Mesenchymal stem cell (in vitro differentiated cells and primary cell): Measurements from ENCODE around the gene ZNF346.
A peak's percentile ranks its signal among the peaks of the same experiment; 100 is the strongest.

ENCODE experiments used
- DNase-seq: peaks from one replicate; pipeline ENCODE4 v3.0.0-alpha.2; 2013
- H2AFZ ChIP-seq: one replicate; pipeline ENCODE4 v1.6.1; 2013; ENCODE audit warnings: low read depth, mild to moderate bottlenecking, control low read depth, inconsistent platforms, low read length, moderate library complexity
- H2AK5ac ChIP-seq: 2 replicates; pipeline ENCODE4 v1.6.1; 2013; ENCODE audit warnings: low read length, moderate library complexity, mild to moderate bottlenecking, inconsistent platforms; ENCODE audit not compliant: severe bottlenecking
- H2BK120ac ChIP-seq: one replicate; pipeline ENCODE4 v1.6.1; 2013; ENCODE audit warnings: low read depth, mild to moderate bottlenecking, inconsistent platforms, low read length, moderate library complexity
- H2BK12ac ChIP-seq, 2 experiments: one replicate each; pipeline ENCODE4 v1.6.1; 2013; ENCODE audit warnings: inconsistent platforms in 2 of 2, low read length in 2 of 2, mild to moderate bottlenecking in 2 of 2, moderate library complexity in 2 of 2, control low read depth in 1 of 2
- H2BK15ac ChIP-seq: one replicate; pipeline ENCODE4 v1.6.1; 2013; ENCODE audit warnings: mild to moderate bottlenecking, low read depth, inconsistent platforms; ENCODE audit not compliant: poor library complexity, severe bottlenecking
- H2BK5ac ChIP-seq: 2 replicates; pipeline ENCODE4 v1.6.1; 2013; ENCODE audit warnings: low read depth, mild to moderate bottlenecking, low read length, control low read depth, inconsistent platforms; ENCODE audit not compliant: poor library complexity, severe bottlenecking
- H3K14ac ChIP-seq, 2 experiments: one replicate each; pipeline ENCODE4 v1.6.1; 2013; ENCODE audit warnings: inconsistent platforms in 2 of 2, low read length in 2 of 2, control low read depth in 1 of 2, mild to moderate bottlenecking in 1 of 2, moderate library complexity in 1 of 2
- H3K18ac ChIP-seq, 2 experiments: one replicate each; pipeline ENCODE4 v1.6.1; 2013; ENCODE audit warnings: inconsistent platforms in 2 of 2, low read length in 2 of 2, control low read depth in 1 of 2, low read depth in 1 of 2, mild to moderate bottlenecking in 1 of 2
- H3K23ac ChIP-seq, 2 experiments: one replicate each; pipeline ENCODE4 v1.6.1; 2013; ENCODE audit warnings: inconsistent platforms in 2 of 2, low read length in 2 of 2, mild to moderate bottlenecking in 2 of 2, moderate library complexity in 2 of 2, control low read depth in 1 of 2
- H3K27ac ChIP-seq: 2 replicates; pipeline ENCODE4 v1.5.1; 2013; ENCODE audit warnings: mild to moderate bottlenecking, moderate library complexity, low read length, control low read depth, inconsistent platforms; ENCODE audit not compliant: poor library complexity, severe bottlenecking
- H3K27me3 ChIP-seq, 2 experiments: 2 replicates each; pipeline versions ENCODE4 v1.6.1 to v1.7.0; 2013; ENCODE audit warnings: low read length in 2 of 2, mild to moderate bottlenecking in 2 of 2, moderate library complexity in 2 of 2, control low read depth in 1 of 2, inconsistent platforms in 1 of 2; ENCODE audit not compliant: control insufficient read depth in 1 of 2, insufficient read depth in 1 of 2
- H3K36me3 ChIP-seq, 2 experiments: 2 replicates each; pipeline versions ENCODE4 v1.6.1 to v1.7.0; 2013; ENCODE audit warnings: low read length in 2 of 2, control low read depth in 1 of 2, inconsistent platforms in 1 of 2, low read depth in 1 of 2, mild to moderate bottlenecking in 1 of 2; ENCODE audit not compliant: insufficient read depth in 2 of 2, control insufficient read depth in 1 of 2
- H3K4ac ChIP-seq, 2 experiments: one replicate each; pipeline ENCODE4 v1.6.1; 2013; ENCODE audit warnings: inconsistent platforms in 2 of 2, low read length in 2 of 2, mild to moderate bottlenecking in 2 of 2, moderate library complexity in 2 of 2, control low read depth in 1 of 2, low read depth in 1 of 2
- H3K4me1 ChIP-seq: 2 replicates; pipeline ENCODE4 v1.6.1; 2013; ENCODE audit warnings: low read depth, low read length, control low read depth; ENCODE audit not compliant: control insufficient read depth, insufficient read depth
- H3K4me2 ChIP-seq: 2 replicates; pipeline ENCODE4 v1.6.1; 2013; ENCODE audit warnings: low read length, mild to moderate bottlenecking, inconsistent platforms; ENCODE audit not compliant: poor library complexity, severe bottlenecking
- H3K4me3 ChIP-seq, 2 experiments: 2 replicates each; pipeline versions ENCODE4 v1.5.1 to v1.7.0; 2013; ENCODE audit warnings: low read length in 2 of 2, mild to moderate bottlenecking in 2 of 2, control low read depth in 1 of 2, low read depth in 1 of 2; ENCODE audit not compliant: insufficient read depth in 1 of 2
- H3K79me1 ChIP-seq: replicated peaks from 2 replicates; pipeline ENCODE4 v1.6.1; 2013; ENCODE audit warnings: mild to moderate bottlenecking, control low read depth, low read length, inconsistent platforms; ENCODE audit not compliant: poor library complexity, severe bottlenecking
- H3K9ac ChIP-seq: 2 replicates; pipeline ENCODE4 v1.7.0; 2013; ENCODE audit warnings: mild to moderate bottlenecking, low read length, moderate library complexity
- H3K9me3 ChIP-seq: 2 replicates; pipeline ENCODE4 v1.7.0; 2013; ENCODE audit warnings: mild to moderate bottlenecking, low read length; ENCODE audit not compliant: control insufficient read depth
- H4K8ac ChIP-seq: one replicate; pipeline ENCODE4 v1.6.1; 2013; ENCODE audit warnings: inconsistent platforms, mild to moderate bottlenecking, low read length, moderate library complexity
- H4K91ac ChIP-seq: one replicate; pipeline ENCODE4 v1.6.1; 2013; ENCODE audit warnings: mild to moderate bottlenecking, low read length, inconsistent platforms
- WGBS: methylation state at CpG from one replicate; pipeline ENCODE4 v1.1.7; 2013; ENCODE audit warnings: mixed read lengths; 5-methylcytosine and 5-hydroxymethylcytosine counted together

The ZNF346 gene

DNA sequence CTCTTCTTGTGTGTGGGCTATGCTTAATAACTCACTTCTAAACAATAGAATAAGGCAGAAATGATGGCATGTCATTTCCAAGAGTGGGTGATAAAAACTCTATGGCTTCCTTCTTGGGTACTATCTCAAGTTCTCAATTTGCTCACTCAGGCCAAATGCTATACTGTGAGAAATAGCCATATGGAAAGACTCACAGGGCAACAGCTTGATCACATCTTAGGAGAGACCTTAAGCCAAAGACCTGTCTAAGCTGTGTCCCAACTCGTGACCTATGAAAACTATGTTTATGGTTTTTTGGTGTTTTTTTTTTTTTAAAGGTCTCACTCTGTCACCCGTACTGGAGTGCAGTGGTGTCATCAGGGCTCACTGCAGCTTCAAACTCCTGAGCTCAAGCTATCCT, 13.8 kb upstream of the ZNF346 start:
- no peak overlapping the region for H2BK15ac ChIP-seq
- no peaks in the 10 kb centered on the region for H3K27me3 ChIP-seq
- DNase-seq = peak; percentile 34
- H3K23ac ChIP-seq = no peak overlapping the region
- H3K18ac ChIP-seq = no peak overlapping the region
- no peak overlapping the region for H2AK5ac ChIP-seq
- no peak overlapping the region for H2BK120ac ChIP-seq
- H3K79me1 ChIP-seq = peaks cover 3% of the 10 kb centered on the region
- no peak overlapping the region for H3K9ac ChIP-seq
- no peaks in the 10 kb centered on the region for H3K9me3 ChIP-seq
- no peak overlapping the region for H3K4ac ChIP-seq
- H3K36me3 ChIP-seq = no peaks in the 10 kb centered on the region
- H2AFZ ChIP-seq = no peak overlapping the region
- no peak overlapping the region for H3K14ac ChIP-seq
- H3K4me3 ChIP-seq = no peak overlapping the region
- no peak overlapping the region for H2BK12ac ChIP-seq
- H4K8ac ChIP-seq = no peak overlapping the region
- H3K4me2 ChIP-seq = no peak overlapping the region
- 69% methylated on average over 2 of the region's 2 CpGs for WGBS
- H2BK5ac ChIP-seq = no peak overlapping the region
- peaks cover 5% of the 10 kb centered on the region for H3K4me1 ChIP-seq
- no peak overlapping the region for H4K91ac ChIP-seq
- H3K27ac ChIP-seq = no peak overlapping the region

GRCh38 chr5:177010153-177010552, 12.3 kb upstream of the ZNF346 start:
- H2BK120ac ChIP-seq = no peak overlapping the region
- no peak overlapping the region for H3K4ac ChIP-seq
- no peaks in the 10 kb centered on the region for H3K4me1 ChIP-seq
- no peaks in the 10 kb centered on the region for H3K27me3 ChIP-seq
- WGBS = 100% methylated on average over 1 of the region's 4 CpGs
- no peak for DNase-seq
- H2AFZ ChIP-seq = no peak overlapping the region
- H3K23ac ChIP-seq = no peak overlapping the region
- H4K91ac ChIP-seq = no peak overlapping the region
- H3K18ac ChIP-seq = no peak overlapping the region
- H3K9me3 ChIP-seq = no peaks in the 10 kb centered on the region
- no peak overlapping the region for H3K4me3 ChIP-seq
- no peak overlapping the region for H2BK12ac ChIP-seq
- H2AK5ac ChIP-seq = no peak overlapping the region
- H3K27ac ChIP-seq = no peak overlapping the region
- H4K8ac ChIP-seq = no peak overlapping the region
- H3K79me1 ChIP-seq = peaks cover 3% of the 10 kb centered on the region
- no peak overlapping the region for H3K14ac ChIP-seq
- no peak overlapping the region for H3K9ac ChIP-seq
- H2BK15ac ChIP-seq = no peak overlapping the region
- no peaks in the 10 kb centered on the region for H3K36me3 ChIP-seq
- H2BK5ac ChIP-seq = no peak overlapping the region
- no peak overlapping the region for H3K4me2 ChIP-seq

- Histone ChIP-seq H3K36me3 (no peaks in the 10 kb centered on the region), H4K8ac (no peak overlapping the region), H3K23ac (no peak overlapping the region), H3K27ac (no peak overlapping the region), H3K4me1 (no peaks in the 10 kb centered on the region), H3K4ac (no peak overlapping the region), H2AFZ (no peak overlapping the region), H2AK5ac (no peak overlapping the region), H3K14ac (no peak overlapping the region), H3K4me2 (no peak overlapping the region), H3K9me3 (no peaks in the 10 kb centered on the region), H2BK5ac (no peak overlapping the region), H3K9ac (no peak overlapping the region), H3K18ac (no peak overlapping the region), H3K79me1 (no peaks in the 10 kb centered on the region), H4K91ac (no peak overlapping the region), H2BK15ac (no peak overlapping the region), H3K27me3 (no peaks in the 10 kb centered on the region), H2BK120ac (no peak overlapping the region), H3K4me3 (no peak overlapping the region), H2BK12ac (no peak overlapping the region)
- no peak for DNase-seq
- WGBS = 97% methylated on average over 3 of the region's 4 CpGs
These were observed 7.3 kb upstream of the ZNF346 start for GRCh38 chr5:177015156-177015555.

DNA sequence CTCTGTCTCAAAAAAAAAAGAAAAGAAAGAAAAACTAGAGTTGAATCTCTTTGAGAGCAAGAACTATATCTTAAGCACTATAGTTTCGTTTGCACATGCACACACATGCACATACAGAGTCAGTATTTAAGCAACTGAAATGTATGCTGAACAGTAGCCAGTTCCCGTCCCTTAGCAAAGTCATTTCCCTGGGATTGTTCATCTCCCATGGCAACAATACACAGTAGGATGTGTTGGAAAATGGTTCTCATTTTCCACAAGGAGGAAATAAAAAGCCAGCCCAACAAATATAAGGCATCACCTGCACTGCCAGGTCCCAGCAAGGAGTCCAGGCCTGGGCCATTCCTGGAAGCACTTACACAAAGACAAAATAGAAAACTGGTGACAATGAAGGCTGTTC, 4.2 kb upstream of the ZNF346 start:
- Histone ChIP-seq H3K27me3 (no peaks in the 10 kb centered on the region), H2AFZ (no peak overlapping the region), H3K36me3 (no peaks in the 10 kb centered on the region), H2BK120ac (no peak overlapping the region), H3K4me2 (no peak overlapping the region), H2BK15ac (no peak overlapping the region), H4K8ac (no peak overlapping the region), H4K91ac (no peak overlapping the region), H3K9me3 (no peaks in the 10 kb centered on the region), H3K4me3 (no peak overlapping the region), H3K9ac (no peak overlapping the region), H3K27ac (no peak overlapping the region), H3K23ac (peak overlapping the region in 1 of 2 experiments; percentile 43), H2BK12ac (no peak overlapping the region), H3K79me1 (peaks cover 6% of the 10 kb centered on the region), H3K14ac (no peak overlapping the region), H2BK5ac (no peak overlapping the region), H3K18ac (no peak overlapping the region), H3K4ac (no peak overlapping the region), H2AK5ac (no peak overlapping the region), H3K4me1 (peaks cover 5% of the 10 kb centered on the region)
- no peak for DNase-seq
- 74% methylated on average over 2 of the region's 2 CpGs for WGBS
